GM19463 (cell line): ENCODE measurements around the gene SLC25A53.
"Not testable (repeated sequence)": the region's sequence is repeated elsewhere in the genome, so short reads cannot be mapped to it uniquely, and the experiment has no call there.

Source experiments
- ATAC-seq: cut with Tn5 transposase; IDR thresholded peaks from one replicate; pipeline ENCODE4 v1.9.1; 2021; ENCODE audit warnings: mild to moderate bottlenecking, moderate library complexity; ENCODE audit not compliant: unreplicated experiment

The SLC25A53 gene

GRCh38 chrX:104075778-104076445 lies 80.9 kb downstream of the SLC25A53 start, which contains the start of gene TMSB15C:
Gene TMSB15C, minus strand, starts transcription at chrX:104076236.
- peak; percentile 97 for ATAC-seq

GRCh38 chrX:104062636-104063035 lies 94.2 kb downstream of the SLC25A53 start:
- not testable (repeated sequence) for ATAC-seq

GRCh38 chrX:104054956-104055355 lies 101.9 kb downstream of the SLC25A53 start:
- ATAC-seq: not testable (repeated sequence)
